ENCODE results near the gene FAM13C. TPM values are rescaled to one million over a fixed set of nuclear protein-coding genes. Genes with fewer than 3 reads are reported as not detected.

FAM13C gene
- polyA plus RNA-seq, 4 donors, result 1.1 to 3.3 (median 3.0) TPM; not detected in 1

GRCh38 chr10:59358576-59358975 is 3.8 kb downstream of the FAM13C start:
- FAIRE-seq (no peak), DNase-seq (no peak)
- no peak overlapping the region for H3K27ac ChIP-seq (ENCODE audit: low read depth in 1 of 3, low read length in 2 of 3)
- H3K36me3 ChIP-seq (ENCODE audit: control insufficient read depth in 3 of 3, insufficient read depth in 2 of 3, low read depth in 1 of 3, low read length in 3 of 3), result no peaks in the 10 kb centered on the region
- H3K9me3 ChIP-seq (ENCODE audit: control insufficient read depth in 2 of 2, insufficient read depth in 1 of 2, low read depth in 1 of 2, low read length in 1 of 2), result no peaks in the 10 kb centered on the region
- no peak overlapping the region for H3K4me3 ChIP-seq (ENCODE audit: low read depth in 1 of 3, low read length in 3 of 3)
- H3K4me1 ChIP-seq (ENCODE audit: control insufficient read depth in 3 of 3, insufficient read depth in 2 of 3, low read depth in 1 of 3, low read length in 2 of 3), result no peaks in the 10 kb centered on the region
- H3K27me3 ChIP-seq (ENCODE audit: control insufficient read depth in 3 of 3, insufficient read depth in 3 of 3, low read length in 3 of 3), result peaks cover 0 to 14% (median 2%) of the 10 kb centered on the region in 3 donors

DNA sequence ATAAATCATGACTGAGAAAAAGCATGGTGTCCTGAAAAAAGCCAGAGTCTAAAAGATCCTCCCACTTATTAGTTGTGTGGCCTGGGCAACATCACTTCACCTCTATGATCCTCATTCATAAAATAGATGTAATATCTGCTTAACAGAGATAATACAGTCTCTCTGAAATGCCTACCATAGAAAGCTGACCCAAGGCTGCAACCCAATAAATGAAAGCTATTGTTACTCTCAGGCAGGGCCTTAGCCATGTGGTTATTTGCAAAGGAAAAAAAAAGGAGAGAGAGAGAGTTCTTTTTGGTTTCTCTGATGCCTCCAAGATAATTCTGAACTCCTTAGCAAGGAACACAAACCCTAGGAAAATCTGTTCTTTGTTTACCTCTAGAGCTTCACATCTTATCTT is 7.9 kb downstream of the FAM13C start:
- no peak for DNase-seq

GRCh38 chr10:59350558-59350957 is 11.8 kb downstream of the FAM13C start:
- Histone ChIP-seq H3K9me3 (ENCODE audit: control insufficient read depth in 2 of 2, insufficient read depth in 1 of 2, low read depth in 1 of 2, low read length in 1 of 2) (no peaks in the 10 kb centered on the region), H3K4me3 (ENCODE audit: low read depth in 1 of 3, low read length in 3 of 3) (no peak overlapping the region), H3K27ac (ENCODE audit: low read depth in 1 of 3, low read length in 2 of 3) (no peak overlapping the region), H3K4me1 (ENCODE audit: control insufficient read depth in 3 of 3, insufficient read depth in 2 of 3, low read depth in 1 of 3, low read length in 2 of 3) (no peaks in the 10 kb centered on the region), H3K27me3 (ENCODE audit: control insufficient read depth in 3 of 3, insufficient read depth in 3 of 3, low read length in 3 of 3) (peaks cover 0 to 3% (median 0%) of the 10 kb centered on the region in 3 donors), H3K36me3 (ENCODE audit: control insufficient read depth in 3 of 3, insufficient read depth in 2 of 3, low read depth in 1 of 3, low read length in 3 of 3) (peaks cover 0 to 3% (median 0%) of the 10 kb centered on the region in 3 donors)
- no peak for DNase-seq
- no peak for FAIRE-seq
- WGBS, 3 donors, result 88 to 92% (median 92%) methylated on average over 2 of the region's 2 CpGs

More for the DNA sequence above, 7.9 kb downstream of the FAM13C start:
- no peaks in the 10 kb centered on the region for H3K9me3 ChIP-seq (ENCODE audit: control insufficient read depth in 2 of 2, insufficient read depth in 1 of 2, low read depth in 1 of 2, low read length in 1 of 2)
- no peak overlapping the region for H3K4me3 ChIP-seq (ENCODE audit: low read depth in 1 of 3, low read length in 3 of 3)
- peaks cover 0 to 3% (median 0%) of the 10 kb centered on the region in 3 donors for H3K27me3 ChIP-seq (ENCODE audit: control insufficient read depth in 3 of 3, insufficient read depth in 3 of 3, low read length in 3 of 3)
- H3K36me3 ChIP-seq (ENCODE audit: control insufficient read depth in 3 of 3, insufficient read depth in 2 of 3, low read depth in 1 of 3, low read length in 3 of 3), result peaks cover 0 to 3% (median 0%) of the 10 kb centered on the region in 3 donors
- H3K4me1 ChIP-seq (ENCODE audit: control insufficient read depth in 3 of 3, insufficient read depth in 2 of 3, low read depth in 1 of 3, low read length in 2 of 3), result no peaks in the 10 kb centered on the region
- no peak for FAIRE-seq
- no peak overlapping the region for H3K27ac ChIP-seq (ENCODE audit: low read depth in 1 of 3, low read length in 2 of 3)

DNA sequence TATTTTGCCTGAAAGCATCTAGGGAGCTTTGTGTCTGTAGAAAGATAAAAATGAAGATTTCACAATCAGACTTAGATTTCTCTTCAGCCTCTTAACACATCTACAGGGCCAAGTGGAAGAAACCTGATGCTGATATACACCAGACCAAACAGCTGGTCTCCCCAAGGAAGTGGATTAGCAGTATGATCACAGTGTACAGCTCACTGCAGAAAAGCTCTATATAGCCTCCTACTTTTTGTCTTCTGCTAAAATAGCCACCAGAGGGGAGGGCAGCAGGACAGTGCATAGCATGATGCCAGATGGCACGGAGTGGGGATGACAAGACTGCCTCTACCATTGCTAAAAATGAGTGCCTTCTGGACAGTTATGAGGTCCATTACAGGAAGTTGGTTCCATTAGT is 16.0 kb downstream of the FAM13C start:
- Histone ChIP-seq H3K9me3 (ENCODE audit: control insufficient read depth in 2 of 2, insufficient read depth in 1 of 2, low read depth in 1 of 2, low read length in 1 of 2) (no peaks in the 10 kb centered on the region), H3K27ac (ENCODE audit: low read depth in 1 of 3, low read length in 2 of 3) (no peak overlapping the region), H3K4me3 (ENCODE audit: low read depth in 1 of 3, low read length in 3 of 3) (no peak overlapping the region), H3K27me3 (ENCODE audit: control insufficient read depth in 3 of 3, insufficient read depth in 3 of 3, low read length in 3 of 3) (no peaks in the 10 kb centered on the region), H3K36me3 (ENCODE audit: control insufficient read depth in 3 of 3, insufficient read depth in 2 of 3, low read depth in 1 of 3, low read length in 3 of 3) (no peaks in the 10 kb centered on the region), H3K4me1 (ENCODE audit: control insufficient read depth in 3 of 3, insufficient read depth in 2 of 3, low read depth in 1 of 3, low read length in 2 of 3) (no peaks in the 10 kb centered on the region)
- FAIRE-seq, result no peak
- 67 to 87% (median 85%) methylated on average over 1 of the region's 1 CpG for WGBS, 3 donors
- no peak for DNase-seq

DNA sequence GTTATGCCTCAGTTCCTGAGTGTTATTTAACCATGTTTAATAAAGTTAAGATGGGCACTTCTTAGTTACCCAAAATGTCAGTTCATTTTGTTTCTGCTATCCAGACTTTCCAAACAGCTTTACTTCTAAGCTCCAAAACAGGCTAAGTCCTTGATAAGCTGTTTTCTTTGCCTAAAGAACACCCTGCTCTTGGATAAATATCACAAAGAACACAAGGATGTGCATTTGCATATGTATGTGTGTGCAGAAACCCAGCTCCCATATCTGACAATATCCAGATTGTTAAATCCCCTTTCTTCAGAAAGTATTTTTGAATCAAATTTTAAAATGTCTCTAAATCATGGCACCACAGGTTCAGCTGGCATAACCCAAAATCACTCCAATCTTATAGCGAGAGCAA is 19.6 kb downstream of the FAM13C start:
- no peaks in the 10 kb centered on the region for H3K36me3 ChIP-seq (ENCODE audit: control insufficient read depth in 3 of 3, insufficient read depth in 2 of 3, low read depth in 1 of 3, low read length in 3 of 3)
- DNase-seq (no peak), FAIRE-seq (no peak)
- H3K4me3 ChIP-seq (ENCODE audit: low read depth in 1 of 3, low read length in 3 of 3), result no peak overlapping the region
- no peak overlapping the region for H3K27ac ChIP-seq (ENCODE audit: low read depth in 1 of 3, low read length in 2 of 3)
- 89 to 100% (median 96%) methylated on average over 1 of the region's 1 CpG for WGBS, 3 donors
- no peaks in the 10 kb centered on the region for H3K4me1 ChIP-seq (ENCODE audit: control insufficient read depth in 3 of 3, insufficient read depth in 2 of 3, low read depth in 1 of 3, low read length in 2 of 3)
- no peaks in the 10 kb centered on the region for H3K27me3 ChIP-seq (ENCODE audit: control insufficient read depth in 3 of 3, insufficient read depth in 3 of 3, low read length in 3 of 3)
- H3K9me3 ChIP-seq (ENCODE audit: control insufficient read depth in 2 of 2, insufficient read depth in 1 of 2, low read depth in 1 of 2, low read length in 1 of 2), result no peaks in the 10 kb centered on the region

GRCh38 chr10:59342000-59342399 is 20.3 kb downstream of the FAM13C start:
- H3K36me3 ChIP-seq (ENCODE audit: control insufficient read depth in 3 of 3, insufficient read depth in 2 of 3, low read depth in 1 of 3, low read length in 3 of 3), result no peaks in the 10 kb centered on the region
- H3K4me1 ChIP-seq (ENCODE audit: control insufficient read depth in 3 of 3, insufficient read depth in 2 of 3, low read depth in 1 of 3, low read length in 2 of 3), result no peaks in the 10 kb centered on the region
- no peak for FAIRE-seq
- H3K4me3 ChIP-seq (ENCODE audit: low read depth in 1 of 3, low read length in 3 of 3), result no peak overlapping the region
- no peak for DNase-seq
- no peak overlapping the region for H3K27ac ChIP-seq (ENCODE audit: low read depth in 1 of 3, low read length in 2 of 3)
- WGBS, 3 donors, result 70 to 91% (median 84%) methylated on average over 1 of the region's 1 CpG
- no peaks in the 10 kb centered on the region for H3K27me3 ChIP-seq (ENCODE audit: control insufficient read depth in 3 of 3, insufficient read depth in 3 of 3, low read length in 3 of 3)
- H3K9me3 ChIP-seq (ENCODE audit: control insufficient read depth in 2 of 2, insufficient read depth in 1 of 2, low read depth in 1 of 2, low read length in 1 of 2), result no peaks in the 10 kb centered on the region

DNA sequence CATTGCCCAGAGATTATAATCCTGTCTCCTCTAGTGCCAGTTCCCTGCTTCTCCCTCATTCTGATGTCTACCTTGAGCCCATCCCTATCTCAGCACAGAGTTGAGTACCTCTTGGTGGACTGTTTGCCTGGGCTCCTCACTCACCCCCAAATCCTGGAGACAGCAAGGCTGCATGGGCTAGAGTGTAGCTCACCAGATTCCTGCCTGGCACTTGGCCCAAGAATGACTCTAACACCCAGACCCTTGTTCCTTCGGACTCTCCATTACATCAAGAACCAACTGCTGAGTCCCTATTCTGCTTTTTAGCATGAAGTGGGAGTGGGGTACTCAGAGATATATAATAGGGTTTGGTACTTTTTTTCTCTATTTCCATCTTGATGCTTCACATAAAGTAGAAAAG is 22.1 kb downstream of the FAM13C start:
- Histone ChIP-seq H3K27ac (ENCODE audit: low read depth in 1 of 3, low read length in 2 of 3) (no peak overlapping the region), H3K27me3 (ENCODE audit: control insufficient read depth in 3 of 3, insufficient read depth in 3 of 3, low read length in 3 of 3) (no peaks in the 10 kb centered on the region), H3K9me3 (ENCODE audit: control insufficient read depth in 2 of 2, insufficient read depth in 1 of 2, low read depth in 1 of 2, low read length in 1 of 2) (no peaks in the 10 kb centered on the region), H3K36me3 (ENCODE audit: control insufficient read depth in 3 of 3, insufficient read depth in 2 of 3, low read depth in 1 of 3, low read length in 3 of 3) (no peaks in the 10 kb centered on the region), H3K4me3 (ENCODE audit: low read depth in 1 of 3, low read length in 3 of 3) (no peak overlapping the region), H3K4me1 (ENCODE audit: control insufficient read depth in 3 of 3, insufficient read depth in 2 of 3, low read depth in 1 of 3, low read length in 2 of 3) (no peaks in the 10 kb centered on the region)
- FAIRE-seq (no peak), DNase-seq (no peak)
- WGBS, 3 donors, result 68 to 81% (median 79%) methylated on average over 1 of the region's 1 CpG

DNA sequence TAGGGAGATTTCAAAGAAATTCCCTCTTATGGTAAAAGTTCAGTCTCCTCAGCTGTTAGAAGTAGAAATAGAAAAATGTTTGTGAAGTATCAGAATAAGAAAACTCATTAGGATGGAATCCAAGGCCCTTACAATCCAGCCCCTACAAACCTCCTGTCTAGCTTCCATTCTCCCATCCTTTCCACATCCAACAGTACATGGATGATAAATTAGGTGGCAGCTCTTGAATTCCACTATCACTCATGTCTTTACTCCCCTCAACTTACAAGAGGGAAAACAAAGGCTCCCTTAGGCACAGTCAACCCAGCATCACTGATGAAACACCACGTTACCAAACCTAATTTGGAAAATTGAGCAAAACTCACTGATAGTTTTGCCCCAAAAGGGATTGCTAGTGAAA is 23.0 kb downstream of the FAM13C start:
- no peaks in the 10 kb centered on the region for H3K9me3 ChIP-seq (ENCODE audit: control insufficient read depth in 2 of 2, insufficient read depth in 1 of 2, low read depth in 1 of 2, low read length in 1 of 2)
- no peak overlapping the region for H3K27ac ChIP-seq (ENCODE audit: low read depth in 1 of 3, low read length in 2 of 3)
- WGBS, 3 donors, result 61 to 84% (median 62%) methylated on average over 1 of the region's 1 CpG
- no peaks in the 10 kb centered on the region for H3K4me1 ChIP-seq (ENCODE audit: control insufficient read depth in 3 of 3, insufficient read depth in 2 of 3, low read depth in 1 of 3, low read length in 2 of 3)
- FAIRE-seq (no peak), DNase-seq (no peak)
- no peak overlapping the region for H3K4me3 ChIP-seq (ENCODE audit: low read depth in 1 of 3, low read length in 3 of 3)
- H3K36me3 ChIP-seq (ENCODE audit: control insufficient read depth in 3 of 3, insufficient read depth in 2 of 3, low read depth in 1 of 3, low read length in 3 of 3), result no peaks in the 10 kb centered on the region
- H3K27me3 ChIP-seq (ENCODE audit: control insufficient read depth in 3 of 3, insufficient read depth in 3 of 3, low read length in 3 of 3), result no peaks in the 10 kb centered on the region

DNA sequence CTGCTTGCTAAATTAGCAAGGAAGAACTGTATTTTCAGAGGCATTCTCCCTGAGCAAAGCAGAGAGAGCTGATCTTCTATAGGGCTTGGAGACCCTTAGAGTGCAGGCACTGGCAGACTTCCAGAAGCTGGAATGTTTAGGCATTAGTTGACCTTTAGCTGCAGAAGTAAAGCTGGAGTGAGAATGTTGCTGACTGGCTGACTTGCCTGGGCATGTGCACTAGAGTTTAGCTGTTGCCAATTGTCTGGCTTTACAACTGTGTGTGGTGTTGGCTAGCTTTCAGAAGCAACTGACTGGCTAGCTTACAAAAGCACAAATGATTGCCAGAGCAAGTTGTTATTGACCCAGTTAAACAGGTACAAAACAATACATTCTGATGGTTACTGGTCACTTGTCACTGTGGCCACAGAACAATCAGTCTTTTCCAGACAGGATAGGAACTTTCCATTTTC is 25.1 kb downstream of the FAM13C start:
- FAIRE-seq (no peak), DNase-seq (peak in 1 of 2 donors; percentile 10)
- Histone ChIP-seq H3K36me3 (ENCODE audit: control insufficient read depth in 3 of 3, insufficient read depth in 2 of 3, low read depth in 1 of 3, low read length in 3 of 3) (no peaks in the 10 kb centered on the region), H3K27me3 (ENCODE audit: control insufficient read depth in 3 of 3, insufficient read depth in 3 of 3, low read length in 3 of 3) (no peaks in the 10 kb centered on the region), H3K4me1 (ENCODE audit: control insufficient read depth in 3 of 3, insufficient read depth in 2 of 3, low read depth in 1 of 3, low read length in 2 of 3) (no peaks in the 10 kb centered on the region), H3K4me3 (ENCODE audit: low read depth in 1 of 3, low read length in 3 of 3) (no peak overlapping the region), H3K27ac (ENCODE audit: low read depth in 1 of 3, low read length in 2 of 3) (peak overlapping the region in 2 of 3 donors; percentile 6 to 43), H3K9me3 (ENCODE audit: control insufficient read depth in 2 of 2, insufficient read depth in 1 of 2, low read depth in 1 of 2, low read length in 1 of 2) (no peaks in the 10 kb centered on the region)

Data from small intestine (tissue), 7 donors.